ENCODE results near the gene GRM6.

DNA sequence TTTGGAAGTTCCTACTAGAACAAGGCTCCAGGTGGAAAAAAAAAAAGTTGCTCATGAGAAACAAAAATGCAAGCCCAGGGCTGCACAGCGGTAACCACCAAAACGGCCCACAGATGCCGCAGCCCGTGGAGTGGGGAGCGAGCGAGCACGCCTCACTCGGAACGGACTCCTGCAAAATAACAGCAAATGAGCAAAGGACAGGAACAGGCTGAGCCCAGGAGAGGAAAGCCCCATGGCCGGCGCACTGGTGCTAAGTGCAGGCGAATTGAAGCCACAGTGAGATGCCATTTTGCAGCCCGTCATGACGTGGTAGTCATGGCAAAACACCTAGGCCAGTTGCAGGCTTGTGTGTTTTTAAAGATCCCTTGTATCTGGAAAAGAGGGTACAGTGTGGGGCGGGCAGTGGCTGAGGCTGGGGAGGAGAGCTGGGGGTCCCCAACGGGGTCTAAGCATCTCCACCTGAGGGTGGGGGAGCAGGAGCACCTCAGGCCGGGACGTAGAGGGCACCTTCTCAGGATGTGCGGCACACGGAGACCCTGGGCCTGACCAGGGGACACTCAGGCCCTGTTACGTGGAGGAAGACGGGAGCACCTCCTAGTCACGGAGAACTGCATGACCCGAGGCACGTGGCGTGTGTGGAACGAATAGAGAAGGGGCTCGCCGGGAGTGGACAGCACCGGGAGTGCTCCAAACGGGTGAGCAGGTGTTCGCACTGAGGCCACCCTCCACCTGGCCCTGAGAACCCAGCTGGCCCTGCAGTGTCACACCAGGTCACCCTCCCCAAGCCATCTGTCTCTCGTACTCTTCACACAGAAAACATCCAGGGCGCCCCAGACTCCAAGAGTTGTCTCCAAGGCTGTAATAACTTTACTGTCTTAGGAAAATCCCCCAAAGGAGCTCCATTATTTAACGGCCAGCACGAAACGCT, 10.7 kb downstream of the GRM6 start:
- TF ChIP-seq, protein P1, sequence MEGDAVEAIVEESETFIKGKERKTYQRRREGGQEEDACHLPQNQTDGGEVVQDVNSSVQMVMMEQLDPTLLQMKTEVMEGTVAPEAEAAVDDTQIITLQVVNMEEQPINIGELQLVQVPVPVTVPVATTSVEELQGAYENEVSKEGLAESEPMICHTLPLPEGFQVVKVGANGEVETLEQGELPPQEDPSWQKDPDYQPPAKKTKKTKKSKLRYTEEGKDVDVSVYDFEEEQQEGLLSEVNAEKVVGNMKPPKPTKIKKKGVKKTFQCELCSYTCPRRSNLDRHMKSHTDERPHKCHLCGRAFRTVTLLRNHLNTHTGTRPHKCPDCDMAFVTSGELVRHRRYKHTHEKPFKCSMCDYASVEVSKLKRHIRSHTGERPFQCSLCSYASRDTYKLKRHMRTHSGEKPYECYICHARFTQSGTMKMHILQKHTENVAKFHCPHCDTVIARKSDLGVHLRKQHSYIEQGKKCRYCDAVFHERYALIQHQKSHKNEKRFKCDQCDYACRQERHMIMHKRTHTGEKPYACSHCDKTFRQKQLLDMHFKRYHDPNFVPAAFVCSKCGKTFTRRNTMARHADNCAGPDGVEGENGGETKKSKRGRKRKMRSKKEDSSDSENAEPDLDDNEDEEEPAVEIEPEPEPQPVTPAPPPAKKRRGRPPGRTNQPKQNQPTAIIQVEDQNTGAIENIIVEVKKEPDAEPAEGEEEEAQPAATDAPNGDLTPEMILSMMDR (conservative IDR thresholded peaks at IDR 0.05), result no peak
- no peak for TF ChIP-seq ZFX (IDR thresholded peaks at IDR 0.05)

All from C4-2B (cell line).